ENCODE measurements around the gene HINT2.

The HINT2 gene

DNA sequence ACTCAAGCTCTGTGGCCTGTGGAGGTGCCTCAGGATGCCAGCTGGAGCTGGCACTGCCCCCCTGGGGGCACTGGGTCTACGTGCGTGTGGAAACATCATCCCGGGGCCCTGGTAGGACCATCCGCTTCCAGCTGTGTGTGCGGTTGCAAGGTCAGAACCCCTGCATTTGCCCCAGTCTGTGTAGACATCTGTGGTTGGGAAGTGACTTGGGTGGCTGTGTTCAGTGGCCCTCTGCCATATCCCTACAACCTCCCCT is 26.7 kb upstream of the HINT2 start:
- in situ Hi-C loops (cut with HindIII; ENCODE audit: low sequenced_read_pairs), result no loop called here
- no peak overlapping the region for H3K4me3 ChIP-seq (ENCODE audit: low read depth, low read length)
- TF ChIP-seq, protein P1, sequence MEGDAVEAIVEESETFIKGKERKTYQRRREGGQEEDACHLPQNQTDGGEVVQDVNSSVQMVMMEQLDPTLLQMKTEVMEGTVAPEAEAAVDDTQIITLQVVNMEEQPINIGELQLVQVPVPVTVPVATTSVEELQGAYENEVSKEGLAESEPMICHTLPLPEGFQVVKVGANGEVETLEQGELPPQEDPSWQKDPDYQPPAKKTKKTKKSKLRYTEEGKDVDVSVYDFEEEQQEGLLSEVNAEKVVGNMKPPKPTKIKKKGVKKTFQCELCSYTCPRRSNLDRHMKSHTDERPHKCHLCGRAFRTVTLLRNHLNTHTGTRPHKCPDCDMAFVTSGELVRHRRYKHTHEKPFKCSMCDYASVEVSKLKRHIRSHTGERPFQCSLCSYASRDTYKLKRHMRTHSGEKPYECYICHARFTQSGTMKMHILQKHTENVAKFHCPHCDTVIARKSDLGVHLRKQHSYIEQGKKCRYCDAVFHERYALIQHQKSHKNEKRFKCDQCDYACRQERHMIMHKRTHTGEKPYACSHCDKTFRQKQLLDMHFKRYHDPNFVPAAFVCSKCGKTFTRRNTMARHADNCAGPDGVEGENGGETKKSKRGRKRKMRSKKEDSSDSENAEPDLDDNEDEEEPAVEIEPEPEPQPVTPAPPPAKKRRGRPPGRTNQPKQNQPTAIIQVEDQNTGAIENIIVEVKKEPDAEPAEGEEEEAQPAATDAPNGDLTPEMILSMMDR (IDR thresholded peaks at IDR 0.05; ENCODE audit: low read depth, low read length, missing control alignments), result no peak
- no peak for DNase-seq (ENCODE audit: low read depth)

DNA sequence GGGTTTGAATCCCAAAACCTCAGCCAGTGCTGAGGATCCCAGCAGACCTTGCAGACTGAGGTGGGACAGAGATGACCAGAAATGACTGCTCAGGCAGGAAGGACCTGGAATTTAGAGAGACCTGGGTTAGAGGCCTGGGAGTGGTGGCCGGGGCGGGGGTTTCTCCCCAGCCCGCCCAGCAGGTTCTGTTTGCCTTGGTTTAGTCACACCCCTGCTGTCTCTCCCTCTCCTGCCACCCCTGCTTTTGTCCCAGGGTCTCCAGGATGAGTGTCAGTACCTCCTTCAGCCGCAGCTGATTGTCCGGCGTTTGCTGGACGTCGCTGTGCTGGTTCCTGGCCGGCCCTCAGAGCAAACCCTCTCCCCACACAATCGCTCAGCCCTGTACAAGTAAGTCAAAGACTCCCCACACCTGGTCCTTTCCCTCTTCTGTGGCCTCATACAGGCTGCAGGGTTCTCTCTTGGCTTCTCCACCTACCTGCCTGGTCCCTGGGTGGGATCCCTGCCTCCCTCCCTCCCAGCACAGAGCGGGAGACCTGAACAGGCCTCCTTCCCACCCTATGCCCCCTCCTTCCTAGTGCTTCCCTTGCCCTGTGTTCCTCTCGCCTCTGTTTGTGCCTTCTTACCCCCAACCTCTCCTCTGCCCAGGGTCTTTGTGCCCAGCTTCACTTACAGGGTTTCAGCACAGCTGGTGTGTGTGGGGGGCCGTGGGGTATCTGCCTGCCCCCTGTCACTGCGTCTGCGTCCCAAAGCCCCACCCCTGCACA is 26.2 kb upstream of the HINT2 start:
- no peak overlapping the region for H3K4me3 ChIP-seq (ENCODE audit: low read depth, low read length)
- in situ Hi-C loops (cut with HindIII; ENCODE audit: low sequenced_read_pairs), result no loop called here
- no peak for DNase-seq (ENCODE audit: low read depth)
- TF ChIP-seq, protein P1 (IDR thresholded peaks at IDR 0.05; ENCODE audit: low read depth, low read length, missing control alignments), result no peak

DNA sequence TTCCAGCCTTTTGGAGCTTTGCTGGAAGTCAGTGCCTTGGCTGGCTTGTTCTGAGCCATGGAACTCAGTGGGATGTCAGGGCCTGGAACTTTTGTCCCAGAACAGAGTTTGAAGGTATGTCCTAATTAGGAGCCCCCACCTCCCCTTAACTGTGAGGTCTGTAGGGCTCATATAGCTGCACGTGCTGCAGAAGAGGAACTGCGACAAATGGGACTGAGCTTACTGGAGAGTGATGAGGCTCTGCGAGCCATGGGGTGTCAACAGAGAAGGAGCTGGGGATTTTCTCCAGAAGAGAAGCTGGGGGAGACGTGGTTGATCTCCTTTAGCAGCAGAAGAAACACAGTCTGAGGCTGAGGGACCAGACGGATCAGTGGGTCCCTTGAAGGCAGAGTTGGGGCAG is 25.1 kb upstream of the HINT2 start:
- no peak overlapping the region for H3K4me3 ChIP-seq (ENCODE audit: low read depth, low read length)
- DNase-seq (ENCODE audit: low read depth), result no peak
- TF ChIP-seq, protein P1 (IDR thresholded peaks at IDR 0.05; ENCODE audit: low read depth, low read length, missing control alignments), result no peak
- in situ Hi-C loops (cut with HindIII; ENCODE audit: low sequenced_read_pairs), result no loop called here

DNA sequence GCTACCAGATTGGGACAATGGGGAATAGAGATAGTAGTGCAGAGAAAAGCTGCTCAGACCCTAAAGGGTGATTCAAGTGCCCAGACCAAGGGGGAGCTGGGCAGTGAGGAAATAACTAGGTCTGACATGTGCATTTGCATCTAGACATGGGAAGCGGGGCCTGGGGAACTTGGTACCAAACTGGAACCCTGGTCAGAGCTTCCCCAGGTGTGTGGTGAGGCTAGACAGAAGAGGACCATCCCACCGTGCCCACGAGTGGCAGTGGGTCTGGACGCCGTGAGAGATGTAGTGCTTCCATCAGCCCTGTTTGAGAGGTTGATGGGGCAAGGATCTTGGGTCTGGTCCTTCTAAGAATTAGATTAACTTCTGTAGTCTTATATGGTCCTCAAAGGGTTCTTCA is 21.8 kb upstream of the HINT2 start:
- TF ChIP-seq, protein P1 (IDR thresholded peaks at IDR 0.05; ENCODE audit: low read depth, low read length, missing control alignments), result no peak
- no peak for DNase-seq (ENCODE audit: low read depth)
- in situ Hi-C loops (cut with HindIII; ENCODE audit: low sequenced_read_pairs), result no loop called here
- no peak overlapping the region for H3K4me3 ChIP-seq (ENCODE audit: low read depth, low read length)

DNA sequence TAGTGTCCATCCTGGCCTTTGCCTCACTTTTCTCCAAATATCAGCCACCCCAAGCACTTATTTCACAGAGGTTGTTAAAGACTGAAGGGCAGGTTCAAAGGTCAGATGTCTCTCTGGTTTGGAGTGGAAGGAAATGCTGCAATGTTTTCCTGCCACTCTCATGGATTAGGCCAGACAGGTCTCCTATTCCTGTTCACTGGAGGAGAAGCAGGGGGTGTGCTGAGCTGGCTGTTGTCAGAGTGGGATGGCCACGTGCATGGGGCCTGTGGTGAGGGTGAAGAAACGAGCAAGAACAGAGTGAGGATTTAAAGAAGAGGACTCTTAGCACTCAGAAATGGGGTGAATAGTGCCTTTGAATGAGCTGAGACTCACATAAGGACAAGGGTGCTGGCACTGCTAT is 20.9 kb upstream of the HINT2 start:
- H3K4me3 ChIP-seq (ENCODE audit: low read depth, low read length), result no peak overlapping the region
- TF ChIP-seq, protein P1 (IDR thresholded peaks at IDR 0.05; ENCODE audit: low read depth, low read length, missing control alignments), result no peak
- DNase-seq (ENCODE audit: low read depth), result no peak
- in situ Hi-C loops (cut with HindIII; ENCODE audit: low sequenced_read_pairs), result no loop called here

DNA sequence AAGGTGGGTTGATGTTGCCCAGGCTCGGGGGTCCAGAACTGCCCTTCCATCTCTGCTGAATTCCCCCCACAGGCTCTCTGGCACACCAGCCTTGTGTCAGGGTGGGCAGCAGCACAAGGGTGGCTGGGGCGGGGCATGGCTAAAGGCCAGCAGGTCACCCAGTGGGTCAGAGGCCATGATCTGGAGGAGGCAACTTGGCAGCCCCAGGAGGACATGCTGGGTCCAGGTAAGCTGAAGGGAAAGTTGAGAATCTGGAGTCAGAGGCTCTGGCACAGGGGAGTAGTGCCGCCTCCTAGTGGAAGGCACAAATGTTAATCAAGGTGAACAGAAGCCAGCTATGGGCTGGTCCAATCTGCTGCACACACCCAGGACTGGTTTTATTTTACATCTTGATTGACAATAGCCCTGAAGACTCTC is 20.4 kb upstream of the HINT2 start:
- in situ Hi-C loops (cut with HindIII; ENCODE audit: low sequenced_read_pairs), result no loop called here
- no peak overlapping the region for H3K4me3 ChIP-seq (ENCODE audit: low read depth, low read length)
- DNase-seq (ENCODE audit: low read depth), result no peak
- TF ChIP-seq, protein P1 (IDR thresholded peaks at IDR 0.05; ENCODE audit: low read depth, low read length, missing control alignments), result peak; percentile 16

Measured in astrocyte of the cerebellum (primary cell).